GM19395 (cell line): Measurements from ENCODE around the gene MPPED1.

ENCODE experiments used
- ATAC-seq: cut with Tn5 transposase; IDR thresholded peaks from one replicate; pipeline ENCODE4 v1.9.1; 2021; ENCODE audit warnings: mild to moderate bottlenecking, moderate library complexity; ENCODE audit not compliant: unreplicated experiment

MPPED1 gene

GRCh38 chr22:43491177-43491576, 79.4 kb downstream of the MPPED1 start:
- no peak for ATAC-seq

- no peak for ATAC-seq
Measured at GRCh38 chr22:43491737-43492136, 79.9 kb downstream of the MPPED1 start.

GRCh38 chr22:43493297-43493696, 81.5 kb downstream of the MPPED1 start:
- ATAC-seq = no peak

GRCh38 chr22:43497956-43498855, 86.4 kb downstream of the MPPED1 start:
- ATAC-seq = no peak

GRCh38 chr22:43498856-43499253, 87.0 kb downstream of the MPPED1 start:
- no peak for ATAC-seq

GRCh38 chr22:43500792-43501785, 89.3 kb downstream of the MPPED1 start:
- no peak for ATAC-seq

- no peak for ATAC-seq
Measured at GRCh38 chr22:43501878-43502277, 90.1 kb downstream of the MPPED1 start.

GRCh38 chr22:43502306-43502874, 90.6 kb downstream of the MPPED1 start:
- ATAC-seq = no peak

- ATAC-seq = no peak
Measured at GRCh38 chr22:43504068-43504467, 92.3 kb downstream of the MPPED1 start.

- ATAC-seq = no peak
Measured at GRCh38 chr22:43504666-43505261, 93.0 kb downstream of the MPPED1 start.

- no peak for ATAC-seq
Measured at GRCh38 chr22:43505423-43505822, 93.6 kb downstream of the MPPED1 start.

GRCh38 chr22:43505896-43506295, 94.1 kb downstream of the MPPED1 start:
- ATAC-seq = no peak

- ATAC-seq = no peak
Measured at GRCh38 chr22:43506487-43506886, 94.7 kb downstream of the MPPED1 start.

- ATAC-seq = no peak
Measured at GRCh38 chr22:43507235-43507634, 95.4 kb downstream of the MPPED1 start.

- no peak for ATAC-seq
Measured at GRCh38 chr22:43508489-43508888, 96.7 kb downstream of the MPPED1 start.

GRCh38 chr22:43509337-43509736, 97.5 kb downstream of the MPPED1 start:
- ATAC-seq = no peak

GRCh38 chr22:43510281-43511070, 98.7 kb downstream of the MPPED1 start:
- ATAC-seq = no peak

GRCh38 chr22:43511276-43511910, 99.6 kb downstream of the MPPED1 start:
- no peak for ATAC-seq

GRCh38 chr22:43512279-43512678, 100.5 kb downstream of the MPPED1 start:
- ATAC-seq = no peak
